Smooth muscle cell (in vitro differentiated cells): ENCODE data around the gene LRCH4. TPM values are rescaled to one million over a fixed set of nuclear protein-coding genes. Genes with fewer than 3 reads are reported as not detected.
A peak's percentile ranks its signal among the peaks of the same experiment; 100 is the strongest.
"Not testable (repeated sequence)": the region's sequence is repeated elsewhere in the genome, so short reads cannot be mapped to it uniquely, and the experiment has no call there.

ENCODE experiments used
- DNase-seq: peaks from one replicate; lab custom pipeline; 2025; ENCODE audit not compliant: unreplicated experiment; lab: John Stamatoyannopoulos, UW
- H2AFZ ChIP-seq: fragments of 200-600 bp; sonication (generic); 2 replicates; pipeline ENCODE4 v1.6.0; 2016; ENCODE audit warnings: antibody characterized with exemption, low read depth, mild to moderate bottlenecking
- H3F3A ChIP-seq: fragments of 200-600 bp; sonication (generic); 2 replicates; pipeline ENCODE4 v1.6.0; 2017; ENCODE audit warnings: antibody characterized with exemption, low read depth
- H3K27ac ChIP-seq: fragments of 200-600 bp; sonication (generic); 2 replicates; pipeline ENCODE4 v1.5.1; 2016; ENCODE audit warnings: low read depth, mild to moderate bottlenecking
- H3K27me3 ChIP-seq: fragments of 200-600 bp; sonication (generic); 2 replicates; pipeline ENCODE4 v1.6.1; 2016; ENCODE audit warnings: low read depth, mild to moderate bottlenecking
- H3K36me3 ChIP-seq: fragments of 200-600 bp; sonication (generic); 2 replicates; pipeline ENCODE4 v1.5.1; 2016; ENCODE audit warnings: low read depth
- H3K4me1 ChIP-seq: fragments of 200-600 bp; sonication (generic); 2 replicates; pipeline ENCODE4 v1.5.1; 2016; ENCODE audit warnings: low read depth
- H3K4me2 ChIP-seq: fragments of 200-600 bp; sonication (generic); 2 replicates; pipeline ENCODE4 v1.6.0; 2016; ENCODE audit warnings: mild to moderate bottlenecking
- H3K4me3 ChIP-seq: fragments of 200-600 bp; sonication (generic); 2 replicates; pipeline ENCODE4 v1.5.1; 2016; ENCODE audit warnings: mild to moderate bottlenecking
- H3K79me2 ChIP-seq: fragments of 200-600 bp; sonication (generic); 2 replicates; pipeline ENCODE4 v1.6.0; 2016; ENCODE audit warnings: low read depth, mild to moderate bottlenecking
- H3K9ac ChIP-seq: fragments of 200-600 bp; sonication (generic); 2 replicates; pipeline ENCODE4 v1.6.0; 2016; ENCODE audit warnings: low read depth
- H3K9me3 ChIP-seq: fragments of 200-600 bp; sonication (generic); replicated peaks from 2 replicates; pipeline ENCODE4 v1.5.1; 2016; ENCODE audit warnings: low read depth
- H4K20me1 ChIP-seq: fragments of 200-600 bp; sonication (generic); 2 replicates; pipeline ENCODE4 v1.6.0; 2016; ENCODE audit warnings: low read depth
- WGBS: methylation state at CpG from one replicate; pipeline ENCODE4 v1.1.7; 2016; ENCODE audit warnings: low lambda C conversion rate; 5-methylcytosine and 5-hydroxymethylcytosine counted together
- polyA plus RNA-seq: library from polyadenylated mRNA; unstranded; fragments of >200 nt; fragmentation: Nextera tagmentation; extraction: Ambion mirVana; gene quantifications from 2 replicates; pipeline ENCODE4 v1.2.1, GENCODE V29; 2016
- total RNA-seq: library from RNA; depleted of rRNA; stranded (reverse); fragments of >200 nt; gene quantifications from 2 replicates; pipeline ENCODE4 v1.2.3, GENCODE V29; 2014
- TF ChIP-seq, protein P1 (sequence below): fragments of 200-600 bp; sonication (generic); IDR thresholded peaks from 2 replicates; pipeline ENCODE4 v1.5.1; 2017; ENCODE audit warnings: borderline replicate concordance, mild to moderate bottlenecking, antibody characterized with exemption; ENCODE audit not compliant: insufficient read depth, poor library complexity, severe bottlenecking

LRCH4 gene
- total and polyA plus RNA-seq, 2 experiments from 2014 or later, result 48.2 to 58.5 TPM

- peaks cover 4% of the 10 kb centered on the region for H3K4me1 ChIP-seq
- H3K27me3 ChIP-seq, result no peaks in the 10 kb centered on the region
- H4K20me1 ChIP-seq, result no peaks in the 10 kb centered on the region
- no peak for DNase-seq
- TF ChIP-seq, protein P1, sequence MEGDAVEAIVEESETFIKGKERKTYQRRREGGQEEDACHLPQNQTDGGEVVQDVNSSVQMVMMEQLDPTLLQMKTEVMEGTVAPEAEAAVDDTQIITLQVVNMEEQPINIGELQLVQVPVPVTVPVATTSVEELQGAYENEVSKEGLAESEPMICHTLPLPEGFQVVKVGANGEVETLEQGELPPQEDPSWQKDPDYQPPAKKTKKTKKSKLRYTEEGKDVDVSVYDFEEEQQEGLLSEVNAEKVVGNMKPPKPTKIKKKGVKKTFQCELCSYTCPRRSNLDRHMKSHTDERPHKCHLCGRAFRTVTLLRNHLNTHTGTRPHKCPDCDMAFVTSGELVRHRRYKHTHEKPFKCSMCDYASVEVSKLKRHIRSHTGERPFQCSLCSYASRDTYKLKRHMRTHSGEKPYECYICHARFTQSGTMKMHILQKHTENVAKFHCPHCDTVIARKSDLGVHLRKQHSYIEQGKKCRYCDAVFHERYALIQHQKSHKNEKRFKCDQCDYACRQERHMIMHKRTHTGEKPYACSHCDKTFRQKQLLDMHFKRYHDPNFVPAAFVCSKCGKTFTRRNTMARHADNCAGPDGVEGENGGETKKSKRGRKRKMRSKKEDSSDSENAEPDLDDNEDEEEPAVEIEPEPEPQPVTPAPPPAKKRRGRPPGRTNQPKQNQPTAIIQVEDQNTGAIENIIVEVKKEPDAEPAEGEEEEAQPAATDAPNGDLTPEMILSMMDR, result no peak
- H3K79me2 ChIP-seq, result no peaks in the 10 kb centered on the region
- no peaks in the 10 kb centered on the region for H3K9me3 ChIP-seq
- H3K4me3 ChIP-seq, result peak overlapping the region; percentile 72
- WGBS, result 2% methylated on average over 11 of the region's 44 CpGs
- peak overlapping the region; percentile 92 for H3K4me2 ChIP-seq
- no peak overlapping the region for H3K27ac ChIP-seq
- H3K9ac ChIP-seq, result no peak overlapping the region
- H2AFZ ChIP-seq, result peak overlapping the region; percentile 62
- H3K36me3 ChIP-seq, result no peaks in the 10 kb centered on the region
- no peaks in the 10 kb centered on the region for H3F3A ChIP-seq
Observed at GRCh38 chr7:100539436-100540006, 46.4 kb downstream of the LRCH4 start.

GRCh38 chr7:100538654-100539435, 47.1 kb downstream of the LRCH4 start, which contains the start of gene AGFG2:
TSS of gene AGFG2 (plus strand) at chr7:100539203. CDS start at chr7:100539347, 144 bp downstream.
- under 1% methylated on average over 58 of the region's 60 CpGs for WGBS
- no peaks in the 10 kb centered on the region for H3K79me2 ChIP-seq
- peak within 1 kb of the TSS; percentile 42 for H3K9ac ChIP-seq
- no peaks in the 10 kb centered on the region for H4K20me1 ChIP-seq
- H3K27ac ChIP-seq, result peak within 1 kb of the TSS; percentile 48
- no peaks in the 10 kb centered on the region for H3K9me3 ChIP-seq
- peak within 1 kb of the TSS; percentile 94 for H2AFZ ChIP-seq
- H3K4me3 ChIP-seq, result peak within 1 kb of the TSS; percentile 72
- H3F3A ChIP-seq, result no peaks in the 10 kb centered on the region
- H3K27me3 ChIP-seq, result no peaks in the 10 kb centered on the region
- TF ChIP-seq, protein P1, result no peak
- peaks cover 4% of the 10 kb centered on the region for H3K4me1 ChIP-seq
- DNase-seq, result peak; percentile 99
- no peaks in the 10 kb centered on the region for H3K36me3 ChIP-seq
- H3K4me2 ChIP-seq, result peak within 1 kb of the TSS; percentile 92

DNA sequence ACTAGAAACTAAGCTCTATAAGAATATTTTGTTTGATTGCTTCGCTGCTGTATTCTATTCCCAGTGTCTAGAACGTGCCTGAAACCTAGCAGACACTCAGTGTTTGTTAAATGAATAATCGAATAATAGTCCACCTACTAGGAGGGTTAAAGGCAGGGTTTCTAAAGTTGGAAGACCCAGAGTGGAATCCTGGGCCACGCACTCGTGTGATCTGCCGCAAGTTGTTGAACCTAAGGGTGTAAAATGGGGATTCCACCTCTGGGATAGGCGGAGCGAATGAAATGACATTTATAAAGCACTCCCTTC, 47.6 kb downstream of the LRCH4 start:
- H3K27me3 ChIP-seq, result no peaks in the 10 kb centered on the region
- TF ChIP-seq, protein P1, result no peak
- 13% methylated on average over 8 of the region's 8 CpGs for WGBS
- no peaks in the 10 kb centered on the region for H3F3A ChIP-seq
- H3K9me3 ChIP-seq, result no peaks in the 10 kb centered on the region
- peak overlapping the region; percentile 83 for H3K4me2 ChIP-seq
- peak overlapping the region; percentile 48 for H3K27ac ChIP-seq
- H3K4me1 ChIP-seq, result peaks cover 4% of the 10 kb centered on the region
- H3K36me3 ChIP-seq, result no peaks in the 10 kb centered on the region
- H4K20me1 ChIP-seq, result no peaks in the 10 kb centered on the region
- peak overlapping the region; percentile 42 for H3K9ac ChIP-seq
- no peaks in the 10 kb centered on the region for H3K79me2 ChIP-seq
- H2AFZ ChIP-seq, result peak overlapping the region; percentile 94
- peak overlapping the region; percentile 40 for H3K4me3 ChIP-seq
- no peak for DNase-seq

DNA sequence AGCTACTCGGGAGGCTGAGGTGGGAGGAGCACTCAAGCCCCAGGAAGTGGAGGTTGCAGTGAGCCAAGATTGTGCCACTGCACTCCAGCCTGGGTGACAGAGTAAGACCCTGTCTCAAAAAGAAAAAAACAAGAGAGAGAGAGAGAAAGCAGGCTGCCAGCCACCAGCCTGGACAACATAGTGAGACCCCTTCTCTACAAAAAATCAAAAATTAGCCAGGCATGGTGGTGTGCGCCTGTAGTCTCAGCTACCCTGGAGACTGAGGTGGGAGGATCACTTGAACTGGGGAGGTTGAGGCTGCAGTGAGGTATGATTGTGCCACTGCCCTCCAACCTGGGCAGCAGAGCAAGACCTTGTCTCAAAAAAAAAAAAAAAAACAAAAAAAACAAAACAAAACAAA, 49.2 kb downstream of the LRCH4 start:
- H3K27ac ChIP-seq, H3K9ac ChIP-seq, H3K4me2 ChIP-seq, H2AFZ ChIP-seq, H3K4me1 ChIP-seq, H3F3A ChIP-seq, H3K79me2 ChIP-seq, H4K20me1 ChIP-seq, DNase-seq, H3K27me3 ChIP-seq, H3K4me3 ChIP-seq, H3K9me3 ChIP-seq, H3K36me3 ChIP-seq: not testable (repeated sequence)
- 93% methylated on average over 2 of the region's 2 CpGs for WGBS

- WGBS, result over 99% methylated on average over 9 of the region's 9 CpGs
- H3K79me2 ChIP-seq, H3K4me2 ChIP-seq, H3K9me3 ChIP-seq, H3K9ac ChIP-seq, DNase-seq, H3K4me1 ChIP-seq, H3K27ac ChIP-seq, H3K4me3 ChIP-seq, H2AFZ ChIP-seq, H3K27me3 ChIP-seq, H3K36me3 ChIP-seq, H3F3A ChIP-seq, H4K20me1 ChIP-seq: not testable (repeated sequence)
Observed at GRCh38 chr7:100535982-100536381, 49.9 kb downstream of the LRCH4 start.
